Mesenteric fat pad (tissue), 1 donor: ENCODE measurements around the gene PGBD1. TPM values are rescaled to one million over a fixed set of nuclear protein-coding genes. Genes with fewer than 3 reads are reported as not detected.

Experiments
- DNase-seq: peaks from one replicate; pipeline ENCODE4 v3.0.0-alpha.2; 2020; ENCODE audit warnings: low spot score
- long read RNA-seq: library from polyadenylated mRNA; unstranded; transcript quantifications from one replicate; pipeline ENCODE4 v2.0.0, GENCODE V29; 2020
- total RNA-seq: library from RNA; stranded (reverse); fragmentation: NEBNext Ultra II Directional; extraction: Animal tissue kit (Norgen Biotek cat#: 25700); gene quantifications from one replicate; pipeline ENCODE4 v1.2.1, GENCODE V29; 2021
- donor health status: DM: yes; HTN: yes; CAD: no.

The PGBD1 gene, protein sequence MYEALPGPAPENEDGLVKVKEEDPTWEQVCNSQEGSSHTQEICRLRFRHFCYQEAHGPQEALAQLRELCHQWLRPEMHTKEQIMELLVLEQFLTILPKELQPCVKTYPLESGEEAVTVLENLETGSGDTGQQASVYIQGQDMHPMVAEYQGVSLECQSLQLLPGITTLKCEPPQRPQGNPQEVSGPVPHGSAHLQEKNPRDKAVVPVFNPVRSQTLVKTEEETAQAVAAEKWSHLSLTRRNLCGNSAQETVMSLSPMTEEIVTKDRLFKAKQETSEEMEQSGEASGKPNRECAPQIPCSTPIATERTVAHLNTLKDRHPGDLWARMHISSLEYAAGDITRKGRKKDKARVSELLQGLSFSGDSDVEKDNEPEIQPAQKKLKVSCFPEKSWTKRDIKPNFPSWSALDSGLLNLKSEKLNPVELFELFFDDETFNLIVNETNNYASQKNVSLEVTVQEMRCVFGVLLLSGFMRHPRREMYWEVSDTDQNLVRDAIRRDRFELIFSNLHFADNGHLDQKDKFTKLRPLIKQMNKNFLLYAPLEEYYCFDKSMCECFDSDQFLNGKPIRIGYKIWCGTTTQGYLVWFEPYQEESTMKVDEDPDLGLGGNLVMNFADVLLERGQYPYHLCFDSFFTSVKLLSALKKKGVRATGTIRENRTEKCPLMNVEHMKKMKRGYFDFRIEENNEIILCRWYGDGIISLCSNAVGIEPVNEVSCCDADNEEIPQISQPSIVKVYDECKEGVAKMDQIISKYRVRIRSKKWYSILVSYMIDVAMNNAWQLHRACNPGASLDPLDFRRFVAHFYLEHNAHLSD
- 4.0 TPM for total RNA-seq
- long read RNA-seq, partial matches to known transcripts = 2 of 18 reads
- long read RNA-seq, other reads (novel, unspliced or antisense) = 15 of 18 reads

DNA sequence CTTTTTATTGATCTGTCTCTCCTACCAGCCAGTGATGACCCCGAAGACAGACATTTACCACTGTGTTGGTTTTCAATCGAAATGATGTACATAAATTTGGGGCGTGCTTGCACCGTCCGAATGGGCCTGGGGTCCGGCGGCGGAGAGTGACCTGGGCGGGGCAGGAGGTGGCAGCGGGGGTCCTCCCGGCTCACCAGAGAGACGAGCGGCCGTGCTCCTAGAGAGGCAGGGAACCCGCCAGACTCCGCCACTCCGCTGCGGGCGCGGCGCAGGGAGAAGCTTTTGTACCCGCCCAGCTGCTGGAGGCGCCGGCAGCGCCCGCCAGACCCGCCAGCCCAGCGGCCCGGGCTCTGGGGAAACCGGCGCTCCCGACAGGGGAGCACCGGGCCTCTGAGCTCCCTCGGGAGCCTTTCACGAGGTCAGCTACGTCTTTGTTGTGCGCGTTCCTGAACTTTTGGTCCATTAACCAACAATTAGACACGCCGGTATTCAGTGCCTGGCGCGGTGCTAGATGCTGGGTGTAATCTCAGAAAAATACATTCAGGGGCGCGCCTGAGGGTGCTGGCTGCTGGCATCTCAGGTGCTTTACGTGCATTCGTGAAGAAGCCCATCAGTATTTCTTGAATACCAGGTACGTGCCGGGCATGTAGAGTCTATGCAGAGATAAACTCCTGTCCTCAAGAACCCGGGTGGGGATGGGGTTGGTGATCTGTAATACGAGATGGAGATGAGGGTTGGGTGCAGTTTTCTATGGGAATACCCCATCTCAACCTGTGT lies at the start of gene PGBD1:
Gene PGBD1 (plus strand): TSS at position 285 of the 777 bp plus-strand sequence. CDS start 2,242 bp downstream, outside the sequence.
- DNase-seq = no peak

DNA sequence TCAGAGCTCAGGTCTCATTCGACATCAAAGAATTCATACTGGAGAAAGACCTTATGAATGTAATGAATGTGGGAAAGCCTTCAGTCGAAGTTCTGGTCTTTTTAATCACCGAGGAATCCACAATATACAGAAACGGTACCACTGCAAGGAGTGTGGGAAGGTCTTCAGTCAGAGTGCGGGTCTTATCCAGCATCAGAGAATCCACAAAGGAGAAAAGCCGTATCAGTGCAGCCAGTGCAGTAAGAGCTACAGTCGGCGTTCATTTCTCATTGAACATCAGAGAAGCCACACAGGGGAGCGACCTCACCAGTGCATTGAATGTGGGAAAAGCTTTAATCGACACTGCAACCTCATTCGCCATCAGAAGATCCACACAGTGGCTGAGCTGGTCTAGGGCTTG lies 48.6 kb upstream of the PGBD1 start:
- no peak for DNase-seq

DNA sequence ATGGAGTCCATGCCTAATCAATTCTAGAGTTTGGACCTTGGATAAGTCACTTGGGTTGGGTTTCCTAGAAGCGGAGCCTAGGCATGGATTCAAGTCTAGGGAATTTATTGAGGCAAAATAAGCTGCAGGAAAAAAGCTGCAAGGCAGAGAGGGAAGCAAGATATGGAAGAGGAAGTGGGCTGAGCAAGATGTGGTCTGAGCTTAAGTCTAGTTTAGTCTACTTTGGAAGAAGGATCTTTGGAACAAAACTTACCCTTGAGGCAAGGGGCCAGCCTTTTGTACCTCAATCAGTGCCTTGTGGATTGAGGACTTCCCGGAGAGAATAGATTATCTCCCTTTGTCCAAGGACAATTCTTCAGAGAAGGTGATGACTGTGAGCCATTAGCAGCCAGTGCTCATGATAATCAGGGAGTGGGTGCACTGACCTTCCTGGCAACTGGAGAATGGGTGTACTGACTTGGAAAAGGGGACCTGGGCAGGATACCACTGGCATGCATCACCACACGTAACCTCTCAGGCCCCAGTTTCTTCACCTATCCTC lies 45.4 kb upstream of the PGBD1 start:
- no peak for DNase-seq

DNA sequence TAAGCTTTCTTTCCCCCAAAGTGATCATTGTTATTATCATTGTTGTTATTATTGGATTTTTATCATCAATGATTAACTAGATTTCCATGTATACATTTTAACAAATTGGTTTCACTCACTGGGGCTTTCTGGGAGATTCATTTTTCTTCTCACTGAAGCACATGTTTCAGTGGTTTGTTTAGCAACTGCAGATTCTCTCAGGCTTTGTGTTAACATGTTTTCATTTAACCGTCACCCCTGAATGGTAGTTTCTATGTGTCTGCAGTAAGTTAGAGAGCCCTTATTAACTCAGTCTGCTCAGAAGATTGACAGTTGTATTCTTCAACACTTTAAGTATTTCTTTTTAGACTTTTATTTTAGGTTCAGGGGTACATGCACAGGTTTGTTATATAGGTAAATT lies 41.7 kb upstream of the PGBD1 start:
- no peak for DNase-seq

DNA sequence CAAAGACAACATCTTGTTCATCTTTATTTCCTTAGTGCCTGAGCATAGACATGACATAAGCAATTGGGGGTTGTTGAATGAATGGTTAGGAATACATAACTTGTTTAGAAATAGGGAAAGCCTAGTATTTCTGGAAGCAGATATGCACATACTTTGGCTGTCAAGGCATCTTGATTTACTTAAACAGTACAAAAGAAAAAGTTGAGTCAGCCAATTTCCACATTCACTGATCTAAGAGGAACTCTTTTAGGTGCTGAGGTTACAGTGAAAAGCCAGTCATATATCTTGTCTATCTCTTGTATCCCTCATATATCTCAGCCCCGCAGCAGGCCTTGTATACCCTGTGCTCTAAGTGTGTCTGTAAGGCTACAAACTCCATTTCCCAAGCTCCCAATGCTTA lies 40.9 kb upstream of the PGBD1 start:
- DNase-seq = no peak

DNA sequence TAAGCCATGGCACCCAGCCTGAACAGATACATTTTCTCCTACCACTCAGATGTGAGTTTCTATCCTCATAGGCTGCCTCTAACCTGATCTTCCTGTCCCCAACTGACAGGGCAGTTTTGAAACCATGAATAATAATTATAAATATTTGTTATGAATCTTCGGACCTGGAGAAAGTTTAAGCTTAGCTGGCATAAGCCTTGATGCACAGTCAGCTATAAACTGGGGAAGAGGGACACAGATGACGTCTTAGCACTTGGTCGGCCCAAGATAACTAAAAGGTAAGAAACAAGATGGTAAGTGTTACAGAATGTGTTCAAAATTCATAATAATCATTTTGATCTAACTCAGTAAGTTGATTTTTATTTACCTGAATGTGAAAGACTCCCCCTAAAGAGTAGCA lies 37.4 kb upstream of the PGBD1 start:
- DNase-seq = no peak

DNA sequence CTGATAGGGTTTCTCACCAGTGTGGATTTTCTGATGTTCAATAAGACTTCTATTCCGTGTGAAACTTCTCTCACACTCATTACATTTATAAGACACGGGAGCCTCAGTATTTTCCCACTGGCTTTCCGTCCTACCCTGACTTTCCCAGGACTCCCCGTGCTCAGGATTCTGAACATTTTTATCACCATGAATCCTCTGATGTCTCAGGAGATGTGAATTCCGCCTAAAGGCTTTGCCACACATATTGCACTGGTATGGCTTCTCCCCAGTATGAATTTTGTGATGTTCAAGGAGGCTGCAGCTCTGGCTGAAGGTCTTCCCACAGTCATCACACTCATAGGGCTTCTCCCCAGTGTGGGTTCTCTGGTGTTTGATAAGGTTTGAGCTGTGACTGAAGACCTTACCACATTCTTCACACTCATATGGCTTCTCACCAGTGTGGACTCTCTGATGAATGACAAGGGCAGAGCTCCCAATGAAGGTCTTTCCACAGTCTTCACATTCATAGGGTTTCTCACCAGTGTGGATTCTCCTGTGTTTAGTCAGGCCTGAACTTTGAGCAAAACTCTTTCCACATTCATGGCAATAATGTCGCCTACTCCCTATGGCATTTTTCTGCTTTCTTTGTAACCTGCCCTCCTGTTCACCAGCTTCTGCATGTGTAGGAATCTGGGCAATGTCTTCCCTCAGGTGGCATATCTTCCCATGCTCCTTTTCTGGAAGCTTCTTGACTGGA lies 36.0 kb upstream of the PGBD1 start:
- no peak for DNase-seq

DNA sequence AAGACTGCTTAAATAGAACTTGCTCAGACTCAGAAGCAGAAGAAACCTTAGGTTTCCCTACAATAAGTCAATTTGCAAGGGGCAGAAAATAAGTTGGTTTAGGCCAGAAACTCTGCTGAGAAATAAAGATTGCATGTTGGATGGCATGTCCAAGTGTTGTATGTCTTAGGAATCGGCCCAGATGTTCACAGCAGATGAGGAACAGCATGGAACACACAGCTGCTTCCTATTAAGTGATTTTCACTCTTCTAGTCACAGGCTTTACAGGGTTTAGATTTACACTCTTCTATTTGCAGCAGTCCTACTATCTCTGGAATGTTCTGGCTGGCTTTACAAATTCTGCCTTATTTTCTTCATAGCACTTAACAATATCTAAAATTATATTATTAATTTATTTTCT lies 32.5 kb upstream of the PGBD1 start:
- DNase-seq = no peak

DNA sequence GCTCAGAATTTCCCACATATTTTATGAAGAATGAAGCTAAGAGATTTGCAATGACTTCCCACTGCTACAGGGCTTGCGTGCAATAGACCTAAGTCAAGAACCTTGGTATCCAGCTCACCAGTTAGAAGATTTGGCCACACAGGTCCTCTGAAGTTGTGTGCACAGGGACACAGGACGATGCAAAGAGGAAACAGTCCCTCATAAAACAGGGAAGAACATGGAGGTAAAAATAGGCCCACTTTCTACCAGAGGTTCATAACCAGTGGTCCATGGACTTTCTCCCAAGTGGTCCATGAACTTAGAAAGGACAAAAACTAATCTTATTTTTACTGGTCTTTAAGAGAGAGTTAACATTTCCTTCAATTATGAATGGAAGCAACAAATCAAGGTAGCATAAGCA lies 30.6 kb upstream of the PGBD1 start:
- no peak for DNase-seq

DNA sequence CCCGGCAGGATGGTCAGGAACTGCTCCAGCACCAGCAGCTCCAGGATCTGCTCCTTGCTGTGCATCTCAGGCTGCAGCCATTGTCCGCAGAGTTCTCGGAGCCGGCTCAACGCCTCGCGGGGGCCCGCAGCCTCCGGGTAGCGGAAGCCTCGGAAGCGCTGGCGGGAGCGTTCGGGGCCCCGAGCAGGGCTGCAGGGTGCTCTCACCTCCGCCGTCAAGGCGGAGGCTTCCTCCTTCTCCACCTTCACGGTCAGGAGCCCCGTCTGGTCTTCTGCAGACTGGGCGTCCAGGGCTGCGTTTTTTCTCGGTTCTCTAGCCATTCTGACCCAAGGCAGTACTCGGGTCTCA lies 29.7 kb upstream of the PGBD1 start:
- no peak for DNase-seq

DNA sequence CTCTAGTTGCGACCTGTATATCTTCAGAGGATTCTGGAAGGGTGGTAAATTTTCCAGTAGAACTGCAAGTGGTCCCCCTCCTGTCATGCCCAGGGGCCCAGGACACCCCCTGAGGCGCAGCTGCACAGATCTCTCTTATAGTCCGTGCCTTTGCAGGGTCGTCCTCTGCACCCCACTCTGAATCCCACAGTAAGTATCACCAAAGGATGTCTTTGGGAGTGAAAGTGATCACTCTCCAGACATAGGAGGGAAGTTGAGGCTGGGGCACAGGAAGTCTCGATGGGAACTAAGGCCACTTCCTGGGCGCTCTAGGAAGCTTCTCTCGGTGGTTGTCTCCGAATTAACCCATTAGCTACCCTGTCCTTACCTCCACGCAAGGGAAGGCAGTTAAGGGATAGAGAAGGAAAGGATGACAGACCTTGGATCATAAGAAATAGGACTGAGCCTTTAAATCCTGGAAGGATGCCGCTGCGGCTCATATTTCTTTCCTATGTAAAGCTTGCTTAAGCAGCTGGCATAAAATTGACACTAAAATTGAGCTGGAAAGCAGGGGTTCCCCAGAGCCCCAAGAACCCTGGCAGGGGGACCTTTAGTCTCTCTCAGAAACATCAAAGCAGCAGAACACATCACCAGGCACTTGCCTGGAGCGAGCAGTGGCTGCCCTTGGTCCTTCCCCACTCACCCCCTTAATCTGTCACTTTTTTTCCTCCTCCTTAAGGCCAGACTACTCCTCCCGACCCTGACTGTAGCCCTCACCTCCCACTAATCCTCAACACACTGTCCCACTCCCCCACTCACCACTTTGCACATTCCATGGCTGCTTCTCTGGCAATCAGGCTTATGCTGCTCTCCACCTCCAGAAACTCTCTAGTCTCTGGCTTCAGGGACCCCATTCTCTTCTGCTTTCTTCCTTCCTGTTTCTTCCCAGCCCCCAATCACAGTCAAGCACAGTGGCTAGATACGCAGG lies 29.1 kb upstream of the PGBD1 start, which contains the start of gene ZKSCAN4:
Gene ZKSCAN4 (minus strand): TSS at position 261 of the 967 bp plus-strand sequence. CDS start 289 bp downstream, outside the sequence.
- DNase-seq = no peak

DNA sequence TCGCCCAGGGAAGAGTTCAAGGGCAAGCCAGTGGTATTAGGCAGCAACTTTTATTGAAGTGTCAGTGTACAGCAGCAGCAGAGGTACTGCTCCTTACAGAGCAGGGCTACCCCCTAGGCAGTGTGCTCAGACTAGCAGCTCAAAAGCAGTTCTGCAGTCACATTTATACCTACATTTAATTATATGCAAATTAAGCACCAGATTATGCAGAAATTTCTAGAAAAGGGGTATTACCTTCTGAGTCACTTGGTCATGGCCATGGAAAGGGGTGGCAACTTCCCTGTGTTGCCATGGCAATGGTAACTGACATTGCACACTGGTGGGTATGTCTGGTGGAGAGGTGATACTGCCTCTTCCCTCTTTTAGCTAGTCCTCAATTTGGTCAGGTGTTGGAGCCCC lies 27.3 kb upstream of the PGBD1 start:
- no peak for DNase-seq

DNA sequence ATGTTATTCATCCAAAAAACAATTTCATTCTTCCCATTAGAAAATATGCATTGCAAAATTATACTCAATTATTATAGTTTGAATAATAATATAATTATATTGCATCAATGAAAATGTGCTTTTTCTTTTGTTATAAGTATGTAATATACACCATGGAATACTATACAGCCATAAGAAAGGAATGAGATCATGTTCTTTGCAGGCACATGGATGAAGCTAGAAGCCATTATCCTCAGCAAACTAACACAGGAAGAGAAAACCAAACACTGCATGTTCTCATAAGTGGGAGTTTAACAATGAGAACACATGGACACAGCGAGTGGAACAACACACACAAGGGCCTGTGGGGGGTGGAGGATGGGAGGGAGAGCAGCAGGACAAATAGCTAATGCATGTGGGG lies 24.3 kb upstream of the PGBD1 start:
- no peak for DNase-seq

DNA sequence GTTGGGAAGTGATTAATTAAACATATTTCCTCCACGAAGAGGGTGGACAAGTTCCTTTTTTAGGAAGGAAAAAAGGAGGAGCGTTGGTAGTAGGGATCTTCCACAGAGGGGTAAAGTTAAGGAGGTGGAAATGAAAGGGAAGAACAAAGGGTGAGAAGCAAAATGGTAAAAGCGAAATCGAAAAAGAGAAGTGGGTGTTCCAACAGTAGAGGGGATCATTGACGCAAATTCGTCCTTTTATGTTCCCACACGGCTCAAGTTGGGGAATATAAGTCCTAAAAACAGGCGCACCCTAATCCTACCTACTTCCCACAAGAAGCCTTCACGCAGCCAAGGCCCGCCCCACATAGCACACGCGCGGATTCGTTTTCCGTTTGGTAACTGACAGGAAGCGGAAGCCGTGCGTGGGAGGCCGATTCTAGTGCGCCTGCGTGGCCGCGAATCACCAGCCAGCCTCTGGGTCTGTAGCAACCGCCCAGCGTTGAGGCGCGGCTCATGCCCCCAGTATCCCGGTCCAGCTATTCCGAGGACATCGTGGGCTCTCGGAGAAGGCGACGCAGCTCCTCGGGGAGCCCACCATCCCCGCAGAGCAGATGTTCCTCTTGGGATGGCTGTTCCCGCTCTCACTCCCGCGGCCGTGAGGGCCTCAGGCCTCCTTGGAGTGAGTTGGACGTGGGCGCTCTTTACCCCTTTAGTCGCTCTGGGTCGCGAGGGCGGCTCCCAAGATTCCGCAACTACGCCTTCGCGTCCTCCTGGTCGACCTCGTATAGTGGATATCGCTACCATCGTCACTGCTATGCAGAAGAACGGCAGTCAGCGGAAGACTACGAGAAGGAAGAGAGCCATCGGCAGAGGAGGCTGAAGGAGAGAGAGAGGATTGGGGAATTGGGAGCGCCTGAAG lies 22.2 kb upstream of the PGBD1 start, which contains the start of gene NKAPL:
Gene NKAPL (plus strand): TSS at position 421 of the 901 bp plus-strand sequence. CDS start 75 bp downstream, at position 496.
- peak; percentile 93 for DNase-seq

DNA sequence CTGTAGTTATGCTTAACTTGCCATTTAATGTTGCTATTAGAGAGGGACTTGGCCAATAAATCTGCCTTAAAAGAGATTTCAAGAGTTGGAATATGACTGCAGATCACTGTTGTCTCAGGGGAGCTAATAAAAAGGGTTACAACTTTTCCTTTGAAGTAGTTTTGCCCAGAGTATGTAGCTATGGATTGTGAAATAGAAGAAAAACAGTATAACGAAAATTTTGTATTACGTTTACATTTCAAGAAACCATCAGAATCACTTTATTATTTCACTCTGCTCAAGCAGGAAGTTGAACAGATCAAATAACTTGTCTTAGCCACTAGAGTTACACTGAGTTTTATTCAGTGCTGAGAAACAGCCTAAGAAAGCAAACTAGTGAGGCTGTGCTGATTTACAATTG lies 17.4 kb upstream of the PGBD1 start:
- DNase-seq = no peak

DNA sequence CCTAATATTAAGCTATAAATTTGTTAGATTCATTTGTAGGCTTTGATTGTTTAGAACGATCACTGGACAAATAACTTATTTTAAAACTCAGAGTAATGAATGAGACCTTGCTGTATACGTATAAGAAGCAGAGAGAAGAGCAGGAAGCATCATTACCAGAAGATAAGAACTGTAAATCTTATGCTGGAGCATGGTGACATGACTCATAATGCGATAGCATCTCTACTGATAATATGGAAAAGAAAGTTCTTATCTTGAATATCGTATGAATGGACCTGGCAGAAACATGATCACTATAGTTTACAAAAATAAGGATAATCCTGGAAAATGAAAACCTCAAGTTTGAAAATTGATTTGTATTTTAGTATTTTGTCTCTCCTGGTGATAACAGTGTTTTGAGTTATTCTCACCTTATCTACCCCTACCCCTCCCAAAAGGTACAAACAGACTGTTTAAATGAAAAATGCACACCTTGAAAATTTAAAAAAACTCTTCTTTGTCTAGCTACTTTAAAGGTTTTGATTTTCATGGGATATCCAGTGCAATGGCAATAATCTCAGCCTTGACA lies 16.5 kb upstream of the PGBD1 start:
- DNase-seq = no peak

DNA sequence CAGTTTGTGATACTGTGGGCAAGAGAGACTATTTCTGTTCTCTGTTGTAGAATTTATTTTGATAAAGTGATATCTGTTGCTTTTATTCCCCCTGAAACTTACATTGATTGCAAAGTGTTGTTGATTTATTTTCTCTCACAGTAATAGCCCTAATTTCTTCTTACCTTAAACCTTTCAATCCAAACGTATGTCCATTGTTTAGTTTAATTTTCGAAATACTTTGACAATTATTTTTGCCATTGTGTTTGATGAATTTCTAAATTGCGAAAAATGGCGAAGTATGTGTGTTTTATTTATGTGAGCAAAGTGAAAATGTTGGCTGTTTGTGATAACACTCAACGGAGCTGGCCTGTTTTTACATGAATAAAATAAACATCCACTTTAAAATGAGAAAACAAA lies 14.8 kb upstream of the PGBD1 start:
- DNase-seq = no peak
